SK-N-SH (cell line): ENCODE measurements around the gene ACOT7. TPM values are rescaled to one million over a fixed set of nuclear protein-coding genes. Genes with fewer than 3 reads are reported as not detected.

Source experiments
- CTCF ChIA-PET: fragments of 300-600, 350-600 bp; formaldehyde crosslinking; extraction: SDS; loops from one replicate; lab custom pipeline; 2021; lab: Yijun Ruan, JAX
- POLR2A ChIA-PET: fragments of 350-600 bp; sonication (Branson Sonifier 250); formaldehyde crosslinking; extraction: SDS; loops from one replicate; lab custom pipeline; 2020; ENCODE audit warnings: antibody characterized with exemption, inconsistent platforms; lab: Yijun Ruan, JAX
- DNase-seq: peaks from one replicate; pipeline ENCODE4 v3.0.0; 2012
- H2AFZ ChIP-seq: fragments of 200-600 bp; sonication (generic); 2 replicates; pipeline ENCODE4 v1.8.1; 2016; ENCODE audit warnings: antibody characterized with exemption, mild to moderate bottlenecking, low read depth
- H3F3A ChIP-seq: fragments of 200-600 bp; sonication (generic); replicated peaks from 2 replicates; pipeline ENCODE3; 2016; ENCODE audit warnings: antibody characterized with exemption, mild to moderate bottlenecking; ENCODE audit not compliant: insufficient read depth
- H3K27ac ChIP-seq, 2 experiments: fragments of 200-500 bp in 1 of 2; fragments of 200-600 bp in 1 of 2; sonication (Bioruptor generic) in 1 of 2; sonication (generic), shearing (Covaris generic) in 1 of 2; 2 replicates each; pipeline versions ENCODE4 v1.5.1 to v1.6.1; 2014 to 2016; ENCODE audit warnings: low read depth in 2 of 2, inconsistent platforms in 1 of 2, low read length in 1 of 2, mild to moderate bottlenecking in 1 of 2, mixed read lengths in 1 of 2
- H3K27me3 ChIP-seq: fragments of 200-600 bp; sonication (generic), shearing (Covaris generic); 2 replicates; pipeline ENCODE4 v1.6.1; 2016; ENCODE audit warnings: mixed run types; ENCODE audit not compliant: insufficient read depth
- H3K36me3 ChIP-seq, 2 experiments: fragments of 200-500 bp in 1 of 2; fragments of 200-600 bp in 1 of 2; sonication (Bioruptor generic) in 1 of 2; sonication (generic) in 1 of 2; replicated peaks in 1 of 2; 2 replicates each; pipeline versions ENCODE3 to v1.5.1; 2014 to 2016; ENCODE audit warnings: low read length in 1 of 2, mild to moderate bottlenecking in 1 of 2; ENCODE audit not compliant: insufficient read depth in 2 of 2, control insufficient read depth in 1 of 2
- H3K4me1 ChIP-seq, 2 experiments: fragments of 200-500 bp in 1 of 2; fragments of 200-600 bp in 1 of 2; sonication (Bioruptor generic) in 1 of 2; sonication (generic), shearing (Covaris generic) in 1 of 2; 2 replicates each; pipeline versions ENCODE4 v1.5.1 to v1.6.1; 2014 to 2016; ENCODE audit warnings: low read depth in 1 of 2, low read length in 1 of 2, mixed run types in 1 of 2; ENCODE audit not compliant: insufficient read depth in 2 of 2, control insufficient read depth in 1 of 2
- H3K4me2 ChIP-seq: fragments of 200-600 bp; sonication (generic), shearing (Covaris generic); 2 replicates; pipeline ENCODE4 v1.6.1; 2017; ENCODE audit warnings: mixed run types
- H3K4me3 ChIP-seq, 2 experiments: fragments of 200-500 bp in 1 of 2; fragments of 200-600 bp in 1 of 2; sonication (Bioruptor generic) in 1 of 2; sonication (generic), shearing (Covaris generic) in 1 of 2; 2 replicates each; pipeline versions ENCODE4 v1.5.1 to v1.8.1; 2014 to 2016; ENCODE audit warnings: low read depth in 2 of 2, inconsistent platforms in 1 of 2, low read length in 1 of 2, mild to moderate bottlenecking in 1 of 2, mixed read lengths in 1 of 2, moderate library complexity in 1 of 2
- H3K79me2 ChIP-seq: fragments of 200-600 bp; sonication (generic); 2 replicates; pipeline ENCODE4 v1.8.1; 2017; ENCODE audit warnings: mild to moderate bottlenecking; ENCODE audit not compliant: insufficient read depth
- H3K9ac ChIP-seq: fragments of 200-600 bp; sonication (generic); 2 replicates; pipeline ENCODE4 v1.6.1; 2017; ENCODE audit warnings: mixed run types
- H3K9me2 ChIP-seq: fragments of 200-600 bp; sonication (generic); 2 replicates; pipeline ENCODE4 v1.6.1; 2017; ENCODE audit warnings: mixed run types
- H3K9me3 ChIP-seq: fragments of 200-600 bp; sonication (generic); 2 replicates; pipeline ENCODE4 v1.6.1; 2017; ENCODE audit warnings: mixed run types, mild to moderate bottlenecking, moderate library complexity
- H4K20me1 ChIP-seq: fragments of 200-600 bp; sonication (generic); 2 replicates; pipeline ENCODE4 v1.6.1; 2017; ENCODE audit warnings: mild to moderate bottlenecking, mixed run types; ENCODE audit not compliant: insufficient read depth
- CHD2 ChIP-seq: fragments of 150-350 bp; IDR thresholded peaks from 2 replicates; pipeline ENCODE4 v1.6.1; 2018; ENCODE audit warnings: low read length; ENCODE audit not compliant: partially characterized antibody
- ELF1 ChIP-seq: IDR thresholded peaks from 2 replicates; pipeline ENCODE4 v1.4.0; 2012
- EP300 ChIP-seq, 2 experiments: IDR thresholded peaks; 2 replicates each; pipeline versions ENCODE4 v1.4.0 to v1.6.1; 2012; ENCODE audit warnings: borderline replicate concordance in 1 of 2, low read depth in 1 of 2, low read length in 1 of 2
- EZH2phosphoT487 ChIP-seq: fragments of 200-600 bp; sonication (generic); IDR thresholded peaks from 2 replicates; pipeline ENCODE4 v1.6.1; 2017; ENCODE audit warnings: low read depth, mixed run types, mild to moderate bottlenecking, antibody characterized with exemption, moderate library complexity, borderline replicate concordance
- FOSL2 ChIP-seq: IDR thresholded peaks from 2 replicates; pipeline ENCODE4 v1.4.0; 2012; ENCODE audit warnings: low read depth, mild to moderate bottlenecking, moderate library complexity, borderline replicate concordance
- FOXJ3 ChIP-seq: sonication (generic); formaldehyde crosslinking; IDR thresholded peaks from 2 replicates; pipeline ENCODE4 v1.5.1; 2020; ENCODE audit warnings: mild to moderate bottlenecking, missing genetic modification reagents
- GABPA ChIP-seq: IDR thresholded peaks from 2 replicates; pipeline ENCODE4 v1.4.0; 2012; ENCODE audit warnings: low read depth, mild to moderate bottlenecking
- IRF3 ChIP-seq: fragments of 150-350 bp; IDR thresholded peaks from 2 replicates; pipeline ENCODE4 v1.6.1; 2016; ENCODE audit warnings: mild to moderate bottlenecking, low read depth, low read length
- JUND ChIP-seq: IDR thresholded peaks from 2 replicates; pipeline ENCODE4 v1.4.0; 2012
- MAX ChIP-seq: IDR thresholded peaks from 2 replicates; pipeline ENCODE4 v1.4.0; 2012; ENCODE audit warnings: low read depth
- MEF2A ChIP-seq: IDR thresholded peaks from 2 replicates; pipeline ENCODE4 v1.4.0; 2012; ENCODE audit warnings: low read depth, borderline replicate concordance
- MXI1 ChIP-seq: IDR thresholded peaks from 2 replicates; pipeline ENCODE4 v1.6.1; 2012; ENCODE audit warnings: mild to moderate bottlenecking, low read depth, low read length, improper control_type of control experiment
- NFIC ChIP-seq: IDR thresholded peaks from 2 replicates; pipeline ENCODE4 v1.4.0; 2012; ENCODE audit warnings: borderline replicate concordance
- NRF1 ChIP-seq: IDR thresholded peaks from 2 replicates; pipeline ENCODE4 v1.6.1; 2012; ENCODE audit warnings: low read depth, mild to moderate bottlenecking, low read length
- POLR2AphosphoS5 ChIP-seq: IDR thresholded peaks from 2 replicates; pipeline ENCODE4 v1.6.1; 2012; ENCODE audit warnings: low read depth, low read length
- RAD21 ChIP-seq: IDR thresholded peaks from 2 replicates; pipeline ENCODE4 v1.6.1; 2012; ENCODE audit warnings: mild to moderate bottlenecking, low read length
- RCOR1 ChIP-seq: fragments of 150-350 bp; IDR thresholded peaks from 2 replicates; pipeline ENCODE4 v1.6.1; 2017; ENCODE audit warnings: antibody characterized with exemption, low read length
- REST ChIP-seq: IDR thresholded peaks from 2 replicates; pipeline ENCODE4 v1.6.1; 2012; ENCODE audit warnings: mild to moderate bottlenecking, low read depth, low read length, moderate library complexity
- RFX5 ChIP-seq: IDR thresholded peaks from 2 replicates; pipeline ENCODE4 v1.6.1; 2012; ENCODE audit warnings: mild to moderate bottlenecking, improper control_type of control experiment, low read length
- SMC3 ChIP-seq: IDR thresholded peaks from 2 replicates; pipeline ENCODE4 v1.6.1; 2012; ENCODE audit warnings: low read depth, low read length, improper control_type of control experiment
- TCF12 ChIP-seq: IDR thresholded peaks from 2 replicates; pipeline ENCODE4 v1.4.0; 2012
- YY1 ChIP-seq: IDR thresholded peaks from 2 replicates; pipeline ENCODE4 v1.4.0; 2012; ENCODE audit warnings: low read depth, mild to moderate bottlenecking
- ZBTB33 ChIP-seq: IDR thresholded peaks from 2 replicates; pipeline ENCODE4 v1.4.0; 2012; ENCODE audit warnings: low read depth, borderline replicate concordance
- WGBS: methylation state at CpG from one replicate; pipeline ENCODE4 v1.1.6; 2017; ENCODE audit warnings: low lambda C conversion rate; 5-methylcytosine and 5-hydroxymethylcytosine counted together
- polyA plus RNA-seq, 3 experiments: library from polyadenylated mRNA; depleted of rRNA; stranded (reverse); fragments of >200 nt; gene quantifications; 2 replicates each; pipeline ENCODE4 v1.2.3, GENCODE V29; 2012

ACOT7 gene
- polyA plus RNA-seq, 1 of the 3 experiments (the other 2 are of a cell fraction): 289 TPM

GRCh38 chr1:6239213-6239752, 154.3 kb downstream of the ACOT7 start:
- Histone ChIP-seq H2AFZ (no peak overlapping the region), H3K79me2 (peaks cover 12% of the 10 kb centered on the region), H3K4me3 (no peak overlapping the region), H3K9ac (no peak overlapping the region), H3K4me1 (peaks cover 0 to 9% of the 10 kb centered on the region in 2 experiments; a peak in 1 of 4 replicates), H3F3A (no peaks in the 10 kb centered on the region), H3K4me2 (no peak overlapping the region), H3K9me2 (no peaks in the 10 kb centered on the region), H3K27me3 (no peaks in the 10 kb centered on the region), H4K20me1 (no peaks in the 10 kb centered on the region), H3K9me3 (no peaks in the 10 kb centered on the region), H3K36me3 (no peaks in the 10 kb centered on the region), H3K27ac (no peak overlapping the region)
- ChIA-PET POLR2A (interaction anchor here (1.1 kb wide), 1 partner anchor 146 kb away, joined by 3 read pairs; no protein-coding TSS in a partner anchor), CTCF (interaction anchor here (0.6 to 5.5 kb wide), 21 partner anchors 8 to 262 kb away, joined by 3 to 45 read pairs (median 4); no protein-coding TSS in a partner anchor)
- DNase-seq: no peak
- 73% methylated on average over 7 of the region's 7 CpGs for WGBS
- TF ChIP-seq MAX (no peak), REST (no peak), TCF12 (no peak), EZH2phosphoT487 (no peak), ELF1 (no peak), FOXJ3 (CRISPR knock-in tag) (no peak), EP300 (IDR thresholded peaks at IDR 0.05; ENCODE audit: borderline replicate concordance in 1 of 2, low read depth in 1 of 2, low read length in 1 of 2) (no peak), MEF2A (no peak), JUND (no peak), NRF1 (no peak), POLR2AphosphoS5 (no peak), GABPA (no peak), NFIC (no peak)

GRCh38 chr1:6237093-6237492, 156.5 kb downstream of the ACOT7 start:
- Histone ChIP-seq H3F3A (no peaks in the 10 kb centered on the region), H3K4me1 (peaks cover 0 to 9% of the 10 kb centered on the region in 2 experiments; a peak in 1 of 4 replicates), H3K4me3 (no peak overlapping the region), H3K9me3 (no peaks in the 10 kb centered on the region), H3K36me3 (peaks cover 3 to 4% of the 10 kb centered on the region in 2 experiments), H3K4me2 (no peak overlapping the region), H3K27ac (no peak overlapping the region), H2AFZ (no peak overlapping the region), H3K79me2 (peaks cover 30% of the 10 kb centered on the region), H3K9ac (no peak overlapping the region), H4K20me1 (no peaks in the 10 kb centered on the region), H3K27me3 (no peaks in the 10 kb centered on the region), H3K9me2 (no peaks in the 10 kb centered on the region)
- CTCF ChIA-PET: interaction anchor here (1.0 to 5.5 kb wide), 5 partner anchors 10 to 203 kb away, joined by 3 to 45 read pairs (median 4); no protein-coding TSS in a partner anchor
- POLR2A ChIA-PET: no interaction called here
- WGBS: 97% methylated on average over 4 of the region's 4 CpGs
- no peak for DNase-seq
- no peak for TF ChIP-seq RFX5
- TF ChIP-seq YY1: no peak
- no peak for TF ChIP-seq JUND
- TF ChIP-seq RCOR1: no peak
- no peak for TF ChIP-seq CHD2
- no peak for TF ChIP-seq ELF1
- TF ChIP-seq ZBTB33: no peak
- TF ChIP-seq MXI1: no peak
- TF ChIP-seq NRF1: no peak
- no peak for TF ChIP-seq EP300 (IDR thresholded peaks at IDR 0.05; ENCODE audit: borderline replicate concordance in 1 of 2, low read depth in 1 of 2, low read length in 1 of 2)
- TF ChIP-seq IRF3: no peak
- no peak for TF ChIP-seq TCF12
- TF ChIP-seq SMC3: no peak
- TF ChIP-seq RAD21: no peak
- no peak for TF ChIP-seq FOSL2
